Ovary (tissue), 3 donors: ENCODE measurements around the gene CEP68.

ENCODE experiments used
- CTCF ChIP-seq, 3 donors: fragments of 450-650 bp in 2 of 3; fragments of 200-600 bp in 1 of 3; IDR thresholded peaks; one replicate each; pipeline versions ENCODE4 v1.5.1 to v1.8.0; 2016 to 2022; ENCODE audit warnings: antibody characterized with exemption in 3 of 3, mild to moderate bottlenecking in 1 of 3
- EP300 ChIP-seq: sonication (generic); formaldehyde crosslinking; IDR thresholded peaks from one replicate; pipeline ENCODE4 v1.6.1; 2017; ENCODE audit warnings: antibody characterized with exemption
- POLR2A ChIP-seq: fragments of 450-650 bp; IDR thresholded peaks from one replicate; pipeline ENCODE4 v1.6.1; 2017; ENCODE audit warnings: antibody characterized with exemption, mild to moderate bottlenecking, moderate library complexity
- donor health status: DM: no; HTN: no; CAD: no.

- TF ChIP-seq CTCF (IDR thresholded peaks at IDR 0.05), result no peak
- no peak for TF ChIP-seq POLR2A
- no peak for TF ChIP-seq EP300
These were observed 17.8 kb downstream of the CEP68 start for GRCh38 chr2:65073879-65074565.
